Kidney (tissue), 14 donors: Measurements from ENCODE around the gene INPP5F. TPM values are rescaled to one million over a fixed set of nuclear protein-coding genes. Genes with fewer than 3 reads are reported as not detected.

Experiments
- DNase-seq, 5 donors: peaks; one replicate each; pipeline ENCODE4 v3.0.0-alpha.2; 2013 to 2020
- FAIRE-seq: peaks from 2 replicates; lab custom pipeline; 2012; peaks lifted over from hg19 to GRCh38; lab: Jason Lieb, UNC
- H3K27ac ChIP-seq, 2 donors: one replicate each; pipeline ENCODE4 v1.7.0; 2013; ENCODE audit warnings: low read depth in 2 of 2, low read length in 2 of 2, inconsistent platforms in 1 of 2
- H3K27me3 ChIP-seq: one replicate; pipeline ENCODE4 v1.7.1; 2013; ENCODE audit warnings: low read length, inconsistent platforms; ENCODE audit not compliant: control insufficient read depth, insufficient read depth
- H3K36me3 ChIP-seq, 3 donors: one replicate each; pipeline versions ENCODE4 v1.7.0 to v1.7.1; 2013; ENCODE audit warnings: low read length in 3 of 3, control low read depth in 1 of 3, inconsistent platforms in 1 of 3; ENCODE audit not compliant: insufficient read depth in 3 of 3, control insufficient read depth in 2 of 3
- H3K4me1 ChIP-seq, 3 donors: one replicate each; pipeline versions ENCODE4 v1.7.0 to v1.7.1; 2013; ENCODE audit warnings: low read length in 3 of 3, inconsistent platforms in 1 of 3, low read depth in 1 of 3; ENCODE audit not compliant: control insufficient read depth in 2 of 3, insufficient read depth in 2 of 3
- H3K4me3 ChIP-seq, 3 donors: one replicate each; pipeline versions ENCODE4 v1.7.0 to v1.8.1; 2013; ENCODE audit warnings: low read length in 3 of 3, control low read depth in 1 of 3, inconsistent platforms in 1 of 3
- H3K9ac ChIP-seq, 3 donors: one replicate each; pipeline versions ENCODE4 v1.7.0 to v1.7.1; 2013; ENCODE audit warnings: low read length in 3 of 3, control low read depth in 1 of 3, inconsistent platforms in 1 of 3
- H3K9me3 ChIP-seq, 3 donors: one replicate each; pipeline versions ENCODE4 v1.7.0 to v1.7.1; 2013; ENCODE audit warnings: low read length in 3 of 3, control low read depth in 1 of 3, inconsistent platforms in 1 of 3; ENCODE audit not compliant: control insufficient read depth in 2 of 3, insufficient read depth in 1 of 3
- CTCF ChIP-seq: IDR thresholded peaks from 3 replicates; pipeline ENCODE4 v1.5.1; 2012; ENCODE audit warnings: mild to moderate bottlenecking, moderate library complexity, borderline replicate concordance; ENCODE audit not compliant: insufficient read depth; ENCODE audit errors: extremely low read depth
- intact Hi-C: fragments of 100-400 bp; cut with DNase I; formaldehyde crosslinking; loops from one replicate; pipeline ENCODE4 v1.11.1; 2022
- polyA plus RNA-seq: library from polyadenylated mRNA; stranded (reverse); fragments of 350-450 nt; fragmentation: Illumina TruSeq; extraction: RNeasy Lipid Tissue Mini Kit (QIAGEN cat#74804); gene quantifications from one replicate; pipeline ENCODE4 v1.2.3, GENCODE V29; 2014; ENCODE audit warnings: low read depth, low replicate concordance; ENCODE audit not compliant: insufficient read depth
- total RNA-seq: library from RNA; stranded (reverse); fragmentation: NEBNext Ultra II Directional; extraction: Animal tissue kit (Norgen Biotek cat#: 25700); gene quantifications from one replicate; pipeline ENCODE4 v1.2.1, GENCODE V29; 2021
- donor health status: control.
- donor health status: control.
- donor health status: control.
- donor health status: control.
- donor health status: control.
- donor health status: DM: yes; HTN: yes; CAD: no.
- donor health status: Normal renal cell carcinoma (clear cell type).

The INPP5F gene
- total and polyA plus RNA-seq, 2 donors from 2014 or later, result 16.4 to 17.5 TPM

GRCh38 chr10:119747940-119748339 lies 22.1 kb downstream of the INPP5F start:
- no peak overlapping the region for H3K9ac ChIP-seq
- no peaks in the 10 kb centered on the region for H3K36me3 ChIP-seq
- H3K27me3 ChIP-seq, result no peaks in the 10 kb centered on the region
- TF ChIP-seq CTCF, result no peak
- no peak for DNase-seq
- intact Hi-C loops, result no loop called here
- no peak overlapping the region for H3K27ac ChIP-seq
- no peak for FAIRE-seq
- H3K9me3 ChIP-seq, result no peaks in the 10 kb centered on the region
- H3K4me1 ChIP-seq, result peaks cover 3 to 6% (median 3%) of the 10 kb centered on the region in 3 donors
- H3K4me3 ChIP-seq, result no peak overlapping the region

- FAIRE-seq (no peak), DNase-seq (peak in 1 of 5 donors; percentile 71)
- Histone ChIP-seq H3K9me3 (no peaks in the 10 kb centered on the region), H3K27me3 (no peaks in the 10 kb centered on the region), H3K4me3 (no peak overlapping the region), H3K4me1 (peaks cover 0 to 9% (median 0%) of the 10 kb centered on the region in 3 donors), H3K36me3 (no peaks in the 10 kb centered on the region), H3K27ac (no peak overlapping the region), H3K9ac (no peak overlapping the region)
- TF ChIP-seq CTCF, result no peak
- intact Hi-C loops, result no loop called here
These were observed 23.0 kb downstream of the INPP5F start for GRCh38 chr10:119748871-119749270.

GRCh38 chr10:119749455-119749854 lies 23.6 kb downstream of the INPP5F start:
- no peak overlapping the region for H3K9ac ChIP-seq
- H3K36me3 ChIP-seq, result no peaks in the 10 kb centered on the region
- no peak overlapping the region for H3K4me3 ChIP-seq
- peaks cover 3 to 9% (median 3%) of the 10 kb centered on the region in 3 donors for H3K4me1 ChIP-seq
- H3K27ac ChIP-seq, result no peak overlapping the region
- DNase-seq (no peak), FAIRE-seq (no peak)
- H3K27me3 ChIP-seq, result no peaks in the 10 kb centered on the region
- no peak for TF ChIP-seq CTCF
- H3K9me3 ChIP-seq, result no peaks in the 10 kb centered on the region
- intact Hi-C loops, result no loop called here
